Gastrocnemius medialis (tissue), 4 donors: Measurements from ENCODE around the gene MAP7. TPM values are rescaled to one million over a fixed set of nuclear protein-coding genes. Genes with fewer than 3 reads are reported as not detected.

Experiments used
- ATAC-seq, 2 donors: fragments of 150-250 bp; one replicate each; pipeline ENCODE4 v1.9.1; 2016
- DNase-seq, 2 donors: peaks; one replicate each; pipeline ENCODE4 v3.0.0-alpha.2; 2019
- H3K27ac ChIP-seq, 4 donors: fragments of 200-600 bp; sonication (generic); 1 replicate in 1 of 4; 2 replicates in 3 of 4; pipeline ENCODE4 v1.5.1; 2016 to 2018; ENCODE audit warnings: mild to moderate bottlenecking in 2 of 4, moderate library complexity in 1 of 4
- H3K27me3 ChIP-seq, 3 donors: fragments of 200-600 bp; sonication (generic) in 2 of 3; 1 replicate in 1 of 3; 2 replicates in 2 of 3; pipeline versions ENCODE4 v1.5.1 to v1.6.0; 2016 to 2019; ENCODE audit warnings: mild to moderate bottlenecking in 1 of 3, moderate library complexity in 1 of 3
- H3K36me3 ChIP-seq, 2 donors: fragments of 200-600 bp; sonication (generic) in 1 of 2; one replicate each; pipeline ENCODE4 v1.5.1; 2017 to 2018
- H3K4me1 ChIP-seq, 2 donors: fragments of 200-600 bp; sonication (generic) in 1 of 2; one replicate each; pipeline ENCODE4 v1.5.1; 2016 to 2017; ENCODE audit warnings: mild to moderate bottlenecking in 2 of 2
- H3K4me3 ChIP-seq, 4 donors: fragments of 200-600 bp; sonication (generic) in 3 of 4; 1 replicate in 1 of 4; 2 replicates in 3 of 4; pipeline ENCODE4 v1.5.1; 2016 to 2019; ENCODE audit warnings: mild to moderate bottlenecking in 2 of 4
- H3K9me3 ChIP-seq, 3 donors: fragments of 200-600 bp; sonication (generic) in 2 of 3; 1 replicate in 1 of 3; 2 replicates in 2 of 3; pipeline ENCODE4 v1.5.1; 2016 to 2019
- CTCF ChIP-seq, 5 experiments: fragments of 450-650 bp in 3 of 5; fragments of 200-600 bp in 2 of 5; sonication (generic) in 2 of 5; IDR thresholded peaks in 4 of 5; conservative IDR thresholded peaks in 1 of 5; 1 replicate in 4 of 5; 2 replicates in 1 of 5; pipeline ENCODE4 v1.5.1; 2016 to 2019; ENCODE audit warnings: antibody characterized with exemption in 5 of 5, mild to moderate bottlenecking in 3 of 5, moderate library complexity in 3 of 5
- POLR2A ChIP-seq, 2 donors: fragments of 450-650 bp; IDR thresholded peaks; one replicate each; pipeline ENCODE4 v1.6.1; 2017; ENCODE audit warnings: antibody characterized with exemption in 2 of 2, mild to moderate bottlenecking in 2 of 2, moderate library complexity in 2 of 2
- in situ Hi-C, 4 donors: fragments of 200-750 bp; cut with MboI; loops; one replicate each; pipeline versions ENCODE4 v1.15.0 to v1.8.0; 2017; ENCODE audit warnings: low sequenced_read_pairs in 4 of 4
- intact Hi-C: fragments of 100-400 bp; cut with DNase I; formaldehyde crosslinking; loops from one replicate; pipeline ENCODE4 v1.15.1; 2023; ENCODE audit warnings: low total_unique reads
- total RNA-seq, 4 donors: library from RNA; depleted of rRNA; stranded (reverse); fragments of >200 nt; gene quantifications; one replicate each; pipeline versions ENCODE4 v1.1.0 to v1.2.3, GENCODE V29; 2016

The MAP7 gene
- total RNA-seq, 4 donors from 2014 or later = 0.22 to 0.56 (median 0.39) TPM

DNA sequence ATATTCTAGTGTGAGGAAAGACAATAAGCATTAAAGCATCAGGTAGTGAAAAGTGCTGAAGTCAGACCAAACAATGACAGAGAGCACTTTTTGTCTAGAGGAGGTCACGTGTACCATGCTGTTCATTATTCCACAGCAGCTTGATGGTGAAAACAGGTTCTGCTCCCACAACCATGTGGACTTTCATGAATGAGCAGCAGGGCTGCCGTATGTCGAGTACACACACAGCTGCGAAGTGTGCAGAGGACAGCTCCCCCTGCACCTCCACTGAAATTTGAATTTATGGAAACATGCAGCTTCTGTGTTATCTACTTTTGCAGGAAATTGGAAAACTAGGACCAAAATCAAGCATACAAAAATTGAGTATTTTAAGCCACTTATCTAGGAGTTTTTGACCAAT is 85.3 kb downstream of the MAP7 start:
- TF ChIP-seq CTCF (IDR thresholded peaks at IDR 0.05 in 4 of 5, conservative IDR thresholded peaks at IDR 0.05 in 1 of 5) = no peak
- TF ChIP-seq POLR2A (IDR thresholded peaks at IDR 0.05) = no peak
- H3K4me3 ChIP-seq = no peak overlapping the region
- intact Hi-C loops = no loop called here
- ATAC-seq (no peak), DNase-seq (no peak)
- no peaks in the 10 kb centered on the region for H3K27me3 ChIP-seq
- H3K27ac ChIP-seq = no peak overlapping the region
- no peaks in the 10 kb centered on the region for H3K4me1 ChIP-seq
- in situ Hi-C loops = no loop called here
- no peaks in the 10 kb centered on the region for H3K36me3 ChIP-seq
- no peaks in the 10 kb centered on the region for H3K9me3 ChIP-seq

DNA sequence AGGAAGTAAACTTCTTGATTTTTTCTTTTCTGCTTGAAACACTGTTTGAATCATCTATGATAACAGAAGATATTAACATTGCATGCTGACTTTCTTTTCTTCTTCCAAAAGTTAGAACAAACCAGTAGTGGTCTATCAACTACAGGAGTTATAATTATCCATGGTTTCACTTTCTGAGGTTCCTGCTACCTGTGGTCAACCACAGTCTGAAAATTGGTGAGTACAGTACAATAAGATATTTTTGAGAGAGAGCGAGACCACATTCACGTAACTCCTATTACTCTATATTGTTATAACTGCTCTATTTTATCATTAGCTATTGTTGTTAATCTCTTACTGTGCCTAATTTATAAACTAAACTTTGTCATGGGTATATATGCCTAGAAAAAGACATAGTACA is 86.1 kb downstream of the MAP7 start:
- no peaks in the 10 kb centered on the region for H3K36me3 ChIP-seq
- H3K27me3 ChIP-seq = no peaks in the 10 kb centered on the region
- in situ Hi-C loops = no loop called here
- ATAC-seq = no peak
- TF ChIP-seq POLR2A (IDR thresholded peaks at IDR 0.05) (no peak), CTCF (IDR thresholded peaks at IDR 0.05 in 4 of 5, conservative IDR thresholded peaks at IDR 0.05 in 1 of 5) (no peak)
- H3K4me3 ChIP-seq = no peak overlapping the region
- no peaks in the 10 kb centered on the region for H3K9me3 ChIP-seq
- DNase-seq = no peak
- intact Hi-C loops = no loop called here
- H3K4me1 ChIP-seq = no peaks in the 10 kb centered on the region
- H3K27ac ChIP-seq = no peak overlapping the region

- in situ Hi-C loops (no loop called here), intact Hi-C loops (no loop called here)
- no peak for DNase-seq
Measured at GRCh38 chr6:136463743-136464142, 86.5 kb downstream of the MAP7 start.

DNA sequence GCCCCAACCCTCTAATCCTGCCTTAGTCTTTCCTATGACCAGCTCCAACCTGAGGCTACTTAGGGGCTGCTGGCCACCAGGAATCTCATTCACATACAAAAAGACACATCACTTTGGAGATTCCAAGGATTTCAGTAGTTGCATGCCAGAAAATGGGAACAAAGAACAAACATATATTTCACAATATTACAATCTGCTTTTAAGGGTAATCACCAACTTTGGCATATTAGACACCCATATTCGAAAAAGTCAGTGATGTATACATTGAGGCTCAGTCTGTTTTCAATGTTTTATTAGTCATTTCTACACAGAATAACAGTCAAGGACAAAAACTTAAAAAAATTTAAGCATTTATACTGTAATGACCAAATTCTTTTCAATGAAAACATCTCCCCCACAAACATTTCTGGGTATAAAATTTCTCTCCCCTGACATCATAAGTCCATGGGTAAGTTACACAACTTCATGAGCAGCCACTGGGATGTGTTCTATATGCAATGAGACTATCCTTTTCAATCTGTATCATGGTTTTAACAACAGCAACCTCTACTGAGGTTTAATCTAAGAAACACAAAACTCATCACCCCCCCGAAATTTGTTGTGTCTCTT is 103.5 kb downstream of the MAP7 start:
- Histone ChIP-seq H3K4me1 (no peaks in the 10 kb centered on the region), H3K27ac (no peak overlapping the region), H3K4me3 (no peak overlapping the region), H3K27me3 (no peaks in the 10 kb centered on the region), H3K36me3 (no peaks in the 10 kb centered on the region), H3K9me3 (no peaks in the 10 kb centered on the region)
- ATAC-seq (no peak), DNase-seq (no peak)
- TF ChIP-seq POLR2A (IDR thresholded peaks at IDR 0.05) (no peak), CTCF (IDR thresholded peaks at IDR 0.05 in 4 of 5, conservative IDR thresholded peaks at IDR 0.05 in 1 of 5) (no peak)
- in situ Hi-C loops (no loop called here), intact Hi-C loops (no loop called here)

More at GRCh38 chr6:136463743-136464142, 86.5 kb downstream of the MAP7 start:
- Histone ChIP-seq H3K9me3 (no peaks in the 10 kb centered on the region), H3K36me3 (no peaks in the 10 kb centered on the region), H3K27me3 (no peaks in the 10 kb centered on the region), H3K4me3 (no peak overlapping the region), H3K27ac (no peak overlapping the region), H3K4me1 (no peaks in the 10 kb centered on the region)
- no peak for ATAC-seq
- no peak for TF ChIP-seq POLR2A (IDR thresholded peaks at IDR 0.05)
- TF ChIP-seq CTCF (IDR thresholded peaks at IDR 0.05 in 4 of 5, conservative IDR thresholded peaks at IDR 0.05 in 1 of 5) = no peak

- no peaks in the 10 kb centered on the region for H3K4me1 ChIP-seq
- TF ChIP-seq CTCF (IDR thresholded peaks at IDR 0.05 in 4 of 5, conservative IDR thresholded peaks at IDR 0.05 in 1 of 5) (no peak), POLR2A (IDR thresholded peaks at IDR 0.05) (no peak)
- H3K27me3 ChIP-seq = no peaks in the 10 kb centered on the region
- no peak overlapping the region for H3K4me3 ChIP-seq
- in situ Hi-C loops = no loop called here
- DNase-seq = no peak
- H3K36me3 ChIP-seq = no peaks in the 10 kb centered on the region
- H3K9me3 ChIP-seq = no peaks in the 10 kb centered on the region
- no peak for ATAC-seq
- intact Hi-C loops = no loop called here
- H3K27ac ChIP-seq = no peak overlapping the region
Measured at GRCh38 chr6:136446145-136446544, 104.1 kb downstream of the MAP7 start.
